ENCODE results near the gene ZBTB34. TPM values are rescaled to one million over a fixed set of nuclear protein-coding genes. Genes with fewer than 3 reads are reported as not detected.
A peak's percentile ranks its signal among the peaks of the same experiment; 100 is the strongest.

The ZBTB34 gene
- total RNA-seq, 6 experiments from 2014 or later: 2.0 to 3.4 (median 2.3) TPM

GRCh38 chr9:126934441-126934840 is 74.0 kb downstream of the ZBTB34 start:
- intact Hi-C loops (cut with DNase I): loop anchor here in 1 of 2 donors (10.0 kb wide), 1 partner anchor 270 kb away; no protein-coding TSS in a partner anchor
- Histone ChIP-seq H3K4me1 (peaks cover 0 to 1% (median under 1%) of the 10 kb centered on the region in 4 donors), H3K4me3 (no peak overlapping the region), H3K9me3 (no peaks in the 10 kb centered on the region), H3K27ac (no peak overlapping the region), H3K27me3 (no peaks in the 10 kb centered on the region), H3K36me3 (no peaks in the 10 kb centered on the region)
- no peak for ATAC-seq
- TF ChIP-seq CTCF (IDR thresholded peaks at IDR 0.05): no peak
- TF ChIP-seq POLR2A (IDR thresholded peaks at IDR 0.05): no peak
- peak in 1 of 3 donors; percentile 23 for DNase-seq
- 73% methylated on average over 6 of the region's 8 CpGs for WGBS (ENCODE audit: insufficient coverage, low coverage, low lambda C conversion rate, missing lambda C conversion rate)

Other genes starting within 250 kb of the ZBTB34 start
- gene LMX1B, start 246.7 kb upstream of the ZBTB34 start, total RNA-seq: not detected
- gene ZBTB43, start 55.6 kb upstream of the ZBTB34 start, total RNA-seq: 10 to 100 TPM in 3 of 6 experiments, 1 to 10 TPM in 3; 4.8 to 14.5 (median 9.9) TPM
- gene RALGPS1, start 54.1 kb downstream of the ZBTB34 start, total RNA-seq: 1 to 10 TPM; 1.2 to 3.8 (median 2.4) TPM